WTC11 (cell line): ENCODE measurements around the gene ZNF236. TPM values are rescaled to one million over a fixed set of nuclear protein-coding genes. Genes with fewer than 3 reads are reported as not detected.

ENCODE experiments used
- ATAC-seq: fragments of 200-7000 bp; cut with Tn5 transposase; 2 replicates; pipeline ENCODE4 v1.10.0; 2021; ENCODE audit warnings: mild to moderate bottlenecking, moderate library complexity
- CTCF ChIA-PET: fragments of 300-600 bp; sonication (Branson Sonifier 250); formaldehyde crosslinking; loops from one replicate; lab custom pipeline; 2021; ENCODE audit warnings: antibody characterized with exemption; lab: Charles Lee
- POLR2A ChIA-PET: fragments of 350-600 bp; sonication (Branson Sonifier 250); formaldehyde crosslinking; loops from one replicate; lab custom pipeline; 2021; ENCODE audit warnings: antibody characterized with exemption; lab: Charles Lee
- DNase-seq: peaks from one replicate; pipeline ENCODE4 v3.0.0; 2021; ENCODE audit warnings: low spot score
- H3K27ac Mint-ChIP-seq: 2 replicates; pipeline ENCODE4 v1.8.0; 2021; ENCODE audit warnings: mixed read lengths
- H3K27me3 Mint-ChIP-seq: 2 replicates; pipeline ENCODE4 v1.8.0; 2021; ENCODE audit warnings: low read depth, mild to moderate bottlenecking, moderate library complexity, mixed read lengths
- H3K36me3 Mint-ChIP-seq: 2 replicates; pipeline ENCODE4 v1.8.0; 2021; ENCODE audit warnings: mixed read lengths
- H3K4me1 Mint-ChIP-seq: 2 replicates; pipeline ENCODE4 v1.8.0; 2022; ENCODE audit warnings: mixed read lengths
- H3K4me3 Mint-ChIP-seq: 2 replicates; pipeline ENCODE4 v1.8.0; 2021; ENCODE audit warnings: mild to moderate bottlenecking, moderate library complexity, mixed read lengths
- H3K9me3 Mint-ChIP-seq: 2 replicates; pipeline ENCODE4 v1.8.0; 2021; ENCODE audit warnings: mixed read lengths
- AFF4 ChIP-seq: sonication (generic); formaldehyde crosslinking; IDR thresholded peaks from 2 replicates; pipeline ENCODE4 v1.8.1; 2023; ENCODE audit warnings: mild to moderate bottlenecking, missing genetic modification reagents, borderline replicate concordance
- CDX4 ChIP-seq: fragments of 250-450 bp; sonication (Bioruptor Pico); IDR thresholded peaks from 2 replicates; pipeline ENCODE4 v1.9.0; 2021; ENCODE audit warnings: moderate library complexity, mild to moderate bottlenecking, inconsistent platforms, borderline replicate concordance
- E2F4 ChIP-seq: sonication (generic); formaldehyde crosslinking; IDR thresholded peaks from 2 replicates; pipeline ENCODE4 v1.8.1; 2022; ENCODE audit warnings: low read depth, mild to moderate bottlenecking, moderate library complexity, missing genetic modification reagents, borderline replicate concordance
- PRDM15 ChIP-seq: sonication (generic); formaldehyde crosslinking; IDR thresholded peaks from 2 replicates; pipeline ENCODE4 v1.8.0; 2022; ENCODE audit warnings: missing genetic modification reagents
- SMAD4 ChIP-seq: sonication (generic); formaldehyde crosslinking; IDR thresholded peaks from 2 replicates; pipeline ENCODE4 v1.8.0; 2022; ENCODE audit warnings: mild to moderate bottlenecking, missing genetic modification reagents
- STAT6 ChIP-seq: sonication (generic); formaldehyde crosslinking; conservative IDR thresholded peaks from 2 replicates; pipeline ENCODE4 v1.8.1; 2023; ENCODE audit warnings: mild to moderate bottlenecking, low read depth, missing genetic modification reagents, moderate library complexity
- TEAD4 ChIP-seq: sonication (generic); formaldehyde crosslinking; IDR thresholded peaks from 2 replicates; pipeline ENCODE4 v1.8.0; 2022; ENCODE audit warnings: mild to moderate bottlenecking, missing genetic modification reagents
- ZBTB21 ChIP-seq: sonication (generic); formaldehyde crosslinking; IDR thresholded peaks from 2 replicates; pipeline ENCODE4 v1.8.1; 2023; ENCODE audit warnings: mild to moderate bottlenecking, missing genetic modification reagents, borderline replicate concordance
- ZNF121 ChIP-seq: sonication (generic); formaldehyde crosslinking; IDR thresholded peaks from 2 replicates; pipeline ENCODE4 v1.8.0; 2023; ENCODE audit warnings: missing genetic modification reagents
- ZNF317 ChIP-seq: sonication (generic); formaldehyde crosslinking; IDR thresholded peaks from 2 replicates; pipeline ENCODE4 v1.8.1; 2023; ENCODE audit warnings: low read depth, mild to moderate bottlenecking, moderate library complexity, missing genetic modification reagents, borderline replicate concordance
- ZNF532 ChIP-seq: fragments of 250-450 bp; sonication (Bioruptor Pico); IDR thresholded peaks from 2 replicates; pipeline ENCODE4 v1.9.0; 2021; ENCODE audit warnings: mild to moderate bottlenecking, borderline replicate concordance
- total RNA-seq: library from RNA; stranded (reverse); gene quantifications from 3 replicates; pipeline ENCODE4 v1.2.3, GENCODE V29; 2021
- TF ChIP-seq, protein P1 (sequence below): fragments of 250-450 bp; sonication (Bioruptor Pico); IDR thresholded peaks from 2 replicates; pipeline ENCODE4 v1.9.0; 2021; ENCODE audit warnings: mild to moderate bottlenecking
- TF ChIP-seq, protein P2 (sequence below): sonication (generic); formaldehyde crosslinking; IDR thresholded peaks from 2 replicates; pipeline ENCODE4 v1.8.1; 2023; ENCODE audit warnings: mild to moderate bottlenecking, missing genetic modification reagents, moderate library complexity

Gene ZNF236
- total RNA-seq, 1 experiment from 2014 or later: 19.9 TPM

DNA sequence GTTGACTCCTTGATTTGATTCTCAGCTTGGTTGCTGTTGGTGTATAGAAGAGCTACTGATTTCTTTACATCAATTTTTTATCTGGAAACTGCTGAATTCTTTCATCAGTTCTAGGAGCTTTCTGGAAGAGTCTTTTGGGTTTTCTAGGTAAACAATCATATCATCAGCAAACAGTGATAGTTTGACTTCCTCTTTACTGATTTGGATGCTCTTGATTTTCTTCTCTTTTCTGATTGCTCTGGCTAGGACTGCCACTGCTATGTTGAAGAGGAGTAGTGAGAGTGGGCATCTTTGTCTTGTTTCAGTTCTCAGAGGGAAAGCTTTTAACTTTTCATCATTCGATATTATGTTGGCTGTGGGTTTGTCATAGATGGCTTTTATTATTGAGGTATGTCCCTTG, 140.5 kb downstream of the ZNF236 start (continued):
- TF ChIP-seq ZBTB21 (no peak), CDX4 (CRISPR knock-in tag) (no peak), ZNF317 (CRISPR knock-in tag) (no peak), ZNF121 (CRISPR knock-in tag) (no peak), STAT6 (CRISPR knock-in tag) (no peak)
- TF ChIP-seq, protein P1, sequence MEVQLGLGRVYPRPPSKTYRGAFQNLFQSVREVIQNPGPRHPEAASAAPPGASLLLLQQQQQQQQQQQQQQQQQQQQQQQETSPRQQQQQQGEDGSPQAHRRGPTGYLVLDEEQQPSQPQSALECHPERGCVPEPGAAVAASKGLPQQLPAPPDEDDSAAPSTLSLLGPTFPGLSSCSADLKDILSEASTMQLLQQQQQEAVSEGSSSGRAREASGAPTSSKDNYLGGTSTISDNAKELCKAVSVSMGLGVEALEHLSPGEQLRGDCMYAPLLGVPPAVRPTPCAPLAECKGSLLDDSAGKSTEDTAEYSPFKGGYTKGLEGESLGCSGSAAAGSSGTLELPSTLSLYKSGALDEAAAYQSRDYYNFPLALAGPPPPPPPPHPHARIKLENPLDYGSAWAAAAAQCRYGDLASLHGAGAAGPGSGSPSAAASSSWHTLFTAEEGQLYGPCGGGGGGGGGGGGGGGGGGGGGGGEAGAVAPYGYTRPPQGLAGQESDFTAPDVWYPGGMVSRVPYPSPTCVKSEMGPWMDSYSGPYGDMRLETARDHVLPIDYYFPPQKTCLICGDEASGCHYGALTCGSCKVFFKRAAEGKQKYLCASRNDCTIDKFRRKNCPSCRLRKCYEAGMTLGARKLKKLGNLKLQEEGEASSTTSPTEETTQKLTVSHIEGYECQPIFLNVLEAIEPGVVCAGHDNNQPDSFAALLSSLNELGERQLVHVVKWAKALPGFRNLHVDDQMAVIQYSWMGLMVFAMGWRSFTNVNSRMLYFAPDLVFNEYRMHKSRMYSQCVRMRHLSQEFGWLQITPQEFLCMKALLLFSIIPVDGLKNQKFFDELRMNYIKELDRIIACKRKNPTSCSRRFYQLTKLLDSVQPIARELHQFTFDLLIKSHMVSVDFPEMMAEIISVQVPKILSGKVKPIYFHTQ: no peak
- TF ChIP-seq, protein P2, sequence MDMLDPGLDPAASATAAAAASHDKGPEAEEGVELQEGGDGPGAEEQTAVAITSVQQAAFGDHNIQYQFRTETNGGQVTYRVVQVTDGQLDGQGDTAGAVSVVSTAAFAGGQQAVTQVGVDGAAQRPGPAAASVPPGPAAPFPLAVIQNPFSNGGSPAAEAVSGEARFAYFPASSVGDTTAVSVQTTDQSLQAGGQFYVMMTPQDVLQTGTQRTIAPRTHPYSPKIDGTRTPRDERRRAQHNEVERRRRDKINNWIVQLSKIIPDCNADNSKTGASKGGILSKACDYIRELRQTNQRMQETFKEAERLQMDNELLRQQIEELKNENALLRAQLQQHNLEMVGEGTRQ (CRISPR knock-in tag): no peak

DNA sequence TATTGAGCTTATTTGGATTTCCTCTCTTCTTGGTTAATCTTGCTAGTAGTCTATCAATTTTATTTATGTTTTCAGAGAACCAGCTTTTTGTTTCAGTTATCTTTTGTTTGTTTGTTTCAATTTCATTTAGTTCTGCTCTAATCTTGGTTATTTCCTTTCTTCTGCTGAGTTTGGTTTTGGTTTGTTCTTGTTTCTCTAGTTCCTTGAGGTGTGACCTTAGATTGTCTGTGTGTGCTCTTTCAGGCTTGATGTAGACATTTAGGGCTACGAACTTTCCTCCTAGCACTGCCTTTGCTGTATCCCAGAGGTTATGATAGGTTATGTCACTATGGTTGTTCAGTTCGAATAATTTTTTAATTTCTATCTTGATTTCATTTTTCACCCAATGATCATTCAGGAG, 141.6 kb downstream of the ZNF236 start:
- ChIA-PET CTCF (interaction anchor here (2.9 kb wide), 1 partner anchor 41 kb away, joined by 15 read pairs; no protein-coding TSS in a partner anchor), POLR2A (no interaction called here)
- ATAC-seq (no peak), DNase-seq (no peak)
- Mint-ChIP-seq H3K9me3 (no peaks in the 10 kb centered on the region), H3K27me3 (no peaks in the 10 kb centered on the region), H3K27ac (no peak overlapping the region; the same call in 1 of the 2 replicates), H3K4me3 (no peak overlapping the region), H3K36me3 (peaks cover 42% of the 10 kb centered on the region), H3K4me1 (peaks cover 8% of the 10 kb centered on the region)
- TF ChIP-seq SMAD4 (CRISPR knock-in tag) (no peak), ZBTB21 (no peak), TEAD4 (CRISPR knock-in tag) (no peak), AFF4 (CRISPR knock-in tag) (no peak), E2F4 (CRISPR knock-in tag) (no peak), ZNF532 (no peak), PRDM15 (CRISPR knock-in tag) (no peak)
